ENCODE measurements around the gene C6orf132. TPM values are rescaled to one million over a fixed set of nuclear protein-coding genes. Genes with fewer than 3 reads are reported as not detected.

Gene C6orf132
- total and polyA plus RNA-seq, 2 experiments from 2014 or later: 22.2 to 40.9 TPM

GRCh38 chr6:42168650-42169049 is 26.2 kb upstream of the C6orf132 start:
- peaks cover 3% of the 10 kb centered on the region; the same call in 1 of the 2 replicates for H3K4me1 ChIP-seq (ENCODE audit: insufficient read depth)
- no peaks in the 10 kb centered on the region for H3K36me3 ChIP-seq (ENCODE audit: insufficient read depth)
- no peak overlapping the region for H3K4me2 ChIP-seq
- TF ChIP-seq CTCF (conservative IDR thresholded peaks at IDR 0.05; ENCODE audit: low read depth in 2 of 2): peak in 1 of 2 experiments; percentile 49; a peak in 2 of 4 replicates
- TF ChIP-seq ETS1 (IDR thresholded peaks at IDR 0.05): no peak
- Mint-ChIP-seq H3K27me3 (ENCODE audit: insufficient read depth, low read depth, poor library complexity) (peaks cover 10% of the 10 kb centered on the region), H3K27ac (no peak overlapping the region), H3K9me3 (no peaks in the 10 kb centered on the region), H3K36me3 (ENCODE audit: low read depth) (no peaks in the 10 kb centered on the region; the same call in 2 of the 3 replicates), H3K4me1 (peaks cover 31% of the 10 kb centered on the region), H3K4me3 (no peak overlapping the region)
- no peaks in the 10 kb centered on the region for H3K27me3 ChIP-seq (ENCODE audit: insufficient read depth)
- ATAC-seq: no peak
- 0 out of 2 replicates have a peak, but pooled peaks cover 3% of the 10 kb centered on the region for H3F3A ChIP-seq (replicated peaks; ENCODE audit: low read depth)
- no peaks in the 10 kb centered on the region for H3K79me2 ChIP-seq (replicated peaks; ENCODE audit: insufficient read depth)
- no peak overlapping the region for H3K27ac ChIP-seq (ENCODE audit: low read depth)
- 0 out of 2 replicates have a peak overlapping the region, but pooled peaks have one; percentile 23 for H2AFZ ChIP-seq
- no peaks in the 10 kb centered on the region for H3K9me2 ChIP-seq (ENCODE audit: insufficient read depth)
- no peak for DNase-seq (ENCODE audit: low spot score)
- H3K4me3 ChIP-seq: no peak overlapping the region
- no peaks in the 10 kb centered on the region for H4K20me1 ChIP-seq (replicated peaks; ENCODE audit: insufficient read depth)

DNA sequence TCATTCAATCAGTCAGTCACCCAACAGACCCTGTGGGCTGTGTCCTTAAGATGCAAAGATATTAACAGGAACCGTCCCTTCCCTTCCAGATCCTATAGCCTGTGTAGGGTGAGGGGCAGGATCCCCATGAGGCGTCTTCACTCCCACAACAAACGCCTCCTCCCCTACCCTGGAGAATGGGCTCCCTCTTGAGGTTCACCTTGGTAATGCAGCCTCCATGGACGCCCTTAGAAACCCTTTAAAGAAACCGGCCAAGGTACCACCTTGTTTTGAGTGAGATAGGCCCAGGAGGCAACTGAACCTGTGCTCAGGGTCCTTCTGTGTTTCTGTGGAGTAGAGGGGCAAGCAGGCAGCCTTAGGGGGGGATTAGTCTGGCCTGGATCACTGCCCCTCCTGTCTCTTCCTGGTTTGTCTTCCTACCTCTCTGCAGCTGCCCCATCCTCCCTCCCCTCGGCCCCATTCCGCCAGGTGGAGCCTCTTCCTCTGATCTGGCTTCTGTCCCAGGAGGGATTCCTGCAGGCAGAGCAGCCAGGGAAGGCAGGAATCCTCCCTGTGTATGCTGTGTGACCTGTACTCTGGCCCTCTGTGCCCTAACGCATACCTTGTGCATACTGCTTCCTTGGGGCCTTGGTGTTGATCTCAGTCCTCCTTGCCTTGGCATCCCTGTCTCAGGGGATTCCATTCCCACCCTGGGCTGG is 24.2 kb upstream of the C6orf132 start:
- no peaks in the 10 kb centered on the region for H3K79me2 ChIP-seq (replicated peaks; ENCODE audit: insufficient read depth)
- 0 out of 2 replicates have a peak, but pooled peaks cover 3% of the 10 kb centered on the region for H3F3A ChIP-seq (replicated peaks; ENCODE audit: low read depth)
- no peak overlapping the region for H3K4me2 ChIP-seq
- peaks cover 19% of the 10 kb centered on the region for H3K27me3 Mint-ChIP-seq (ENCODE audit: insufficient read depth, low read depth, poor library complexity)
- no peaks in the 10 kb centered on the region; the same call in 2 of the 3 replicates for H3K36me3 Mint-ChIP-seq (ENCODE audit: low read depth)
- peak overlapping the region; percentile 28; the same call in 1 of the 3 replicates for H3K4me3 Mint-ChIP-seq
- ATAC-seq: peak; percentile 86
- no peak overlapping the region for H3K4me3 ChIP-seq
- no peaks in the 10 kb centered on the region for H3K9me2 ChIP-seq (ENCODE audit: insufficient read depth)
- H3K9me3 Mint-ChIP-seq: no peaks in the 10 kb centered on the region
- peaks cover 44% of the 10 kb centered on the region for H3K4me1 Mint-ChIP-seq
- TF ChIP-seq, protein P1, sequence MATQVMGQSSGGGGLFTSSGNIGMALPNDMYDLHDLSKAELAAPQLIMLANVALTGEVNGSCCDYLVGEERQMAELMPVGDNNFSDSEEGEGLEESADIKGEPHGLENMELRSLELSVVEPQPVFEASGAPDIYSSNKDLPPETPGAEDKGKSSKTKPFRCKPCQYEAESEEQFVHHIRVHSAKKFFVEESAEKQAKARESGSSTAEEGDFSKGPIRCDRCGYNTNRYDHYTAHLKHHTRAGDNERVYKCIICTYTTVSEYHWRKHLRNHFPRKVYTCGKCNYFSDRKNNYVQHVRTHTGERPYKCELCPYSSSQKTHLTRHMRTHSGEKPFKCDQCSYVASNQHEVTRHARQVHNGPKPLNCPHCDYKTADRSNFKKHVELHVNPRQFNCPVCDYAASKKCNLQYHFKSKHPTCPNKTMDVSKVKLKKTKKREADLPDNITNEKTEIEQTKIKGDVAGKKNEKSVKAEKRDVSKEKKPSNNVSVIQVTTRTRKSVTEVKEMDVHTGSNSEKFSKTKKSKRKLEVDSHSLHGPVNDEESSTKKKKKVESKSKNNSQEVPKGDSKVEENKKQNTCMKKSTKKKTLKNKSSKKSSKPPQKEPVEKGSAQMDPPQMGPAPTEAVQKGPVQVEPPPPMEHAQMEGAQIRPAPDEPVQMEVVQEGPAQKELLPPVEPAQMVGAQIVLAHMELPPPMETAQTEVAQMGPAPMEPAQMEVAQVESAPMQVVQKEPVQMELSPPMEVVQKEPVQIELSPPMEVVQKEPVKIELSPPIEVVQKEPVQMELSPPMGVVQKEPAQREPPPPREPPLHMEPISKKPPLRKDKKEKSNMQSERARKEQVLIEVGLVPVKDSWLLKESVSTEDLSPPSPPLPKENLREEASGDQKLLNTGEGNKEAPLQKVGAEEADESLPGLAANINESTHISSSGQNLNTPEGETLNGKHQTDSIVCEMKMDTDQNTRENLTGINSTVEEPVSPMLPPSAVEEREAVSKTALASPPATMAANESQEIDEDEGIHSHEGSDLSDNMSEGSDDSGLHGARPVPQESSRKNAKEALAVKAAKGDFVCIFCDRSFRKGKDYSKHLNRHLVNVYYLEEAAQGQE (IDR thresholded peaks at IDR 0.05; ENCODE audit: unreplicated experiment): no peak
- no peak for TF ChIP-seq NANOG (IDR thresholded peaks at IDR 0.05; ENCODE audit: borderline replicate concordance)
- peak; percentile 89 to 99 for TF ChIP-seq CTCF (conservative IDR thresholded peaks at IDR 0.05; ENCODE audit: low read depth in 2 of 2)
- no peak for TF ChIP-seq EZH2 (IDR thresholded peaks at IDR 0.05; ENCODE audit: low read depth, unreplicated experiment)
- no peak for TF ChIP-seq EZH2phosphoT487 (IDR thresholded peaks at IDR 0.05; ENCODE audit: unreplicated experiment)
- TF ChIP-seq STAT1 (IDR thresholded peaks at IDR 0.05; ENCODE audit: unreplicated experiment): no peak
- TF ChIP-seq ETS1 (IDR thresholded peaks at IDR 0.05): no peak
- no peak for TF ChIP-seq CREB1 (CRISPR knock-in tag; IDR thresholded peaks at IDR 0.05; ENCODE audit: low read depth)
- no peaks in the 10 kb centered on the region for H3K36me3 ChIP-seq (ENCODE audit: insufficient read depth)
- DNase-seq (ENCODE audit: low spot score): peak; percentile 97
- peak overlapping the region; percentile 95; the same call in 1 of the 2 replicates for H3K27ac Mint-ChIP-seq
- H4K20me1 ChIP-seq (replicated peaks; ENCODE audit: insufficient read depth): no peaks in the 10 kb centered on the region
- no peak overlapping the region for H3K27ac ChIP-seq (ENCODE audit: low read depth)
- H2AFZ ChIP-seq: peak overlapping the region; percentile 20
- no peaks in the 10 kb centered on the region for H3K27me3 ChIP-seq (ENCODE audit: insufficient read depth)
- H3K4me1 ChIP-seq (ENCODE audit: insufficient read depth): peaks cover 6% of the 10 kb centered on the region; the same call in 1 of the 2 replicates
